ENCODE measurements around the gene GJA3. TPM values are rescaled to one million over a fixed set of nuclear protein-coding genes. Genes with fewer than 3 reads are reported as not detected.

GJA3 gene
- total RNA-seq, 3 donors from 2014 or later (not counting 1 experiment from before 2014, with no cell fraction given): 0.18 TPM; not detected in 2

GRCh38 chr13:20190481-20191310 is 29.8 kb upstream of the GJA3 start:
- no peak overlapping the region for H3K4me3 ChIP-seq (ENCODE audit: low read length)
- H3K36me3 ChIP-seq (ENCODE audit: control insufficient read depth, insufficient read depth, low read length): no peaks in the 10 kb centered on the region
- H3K27ac Mint-ChIP-seq: no peak overlapping the region
- ATAC-seq (no peak), DNase-seq (no peak)
- H3K9me3 Mint-ChIP-seq: no peaks in the 10 kb centered on the region
- no peak for TF ChIP-seq CTCF (IDR thresholded peaks at IDR 0.05)
- no peaks in the 10 kb centered on the region for H3K9me3 ChIP-seq (ENCODE audit: control insufficient read depth, insufficient read depth, low read length)
- no peak overlapping the region for H3K4me3 Mint-ChIP-seq
- peaks cover 24% of the 10 kb centered on the region for H3K4me1 ChIP-seq (ENCODE audit: control insufficient read depth, insufficient read depth, low read length)
- no peaks in the 10 kb centered on the region for H3K36me3 Mint-ChIP-seq
- intact Hi-C loops (cut with micrococcal nuclease): no loop called here
- H3K4me1 Mint-ChIP-seq: peaks cover 14 to 18% of the 10 kb centered on the region in 2 donors
- peaks cover 47 to 53% of the 10 kb centered on the region in 2 donors for H3K27me3 Mint-ChIP-seq (ENCODE audit: low read depth in 2 of 2)
- peaks cover 35% of the 10 kb centered on the region for H3K27me3 ChIP-seq (ENCODE audit: control insufficient read depth, insufficient read depth, low read length)
- 88% methylated on average over 14 of the region's 16 CpGs for WGBS (ENCODE audit: insufficient coverage)
- no peak overlapping the region for H3K27ac ChIP-seq (ENCODE audit: low read length)

GRCh38 chr13:20190076-20190475 is 29.2 kb upstream of the GJA3 start:
- no peaks in the 10 kb centered on the region for H3K9me3 Mint-ChIP-seq
- no peak for DNase-seq
- Histone ChIP-seq H3K27ac (ENCODE audit: low read length) (no peak overlapping the region), H3K27me3 (ENCODE audit: control insufficient read depth, insufficient read depth, low read length) (peaks cover 31% of the 10 kb centered on the region), H3K36me3 (ENCODE audit: control insufficient read depth, insufficient read depth, low read length) (no peaks in the 10 kb centered on the region), H3K4me1 (ENCODE audit: control insufficient read depth, insufficient read depth, low read length) (peaks cover 24% of the 10 kb centered on the region), H3K4me3 (ENCODE audit: low read length) (no peak overlapping the region), H3K9me3 (ENCODE audit: control insufficient read depth, insufficient read depth, low read length) (no peaks in the 10 kb centered on the region)
- no peaks in the 10 kb centered on the region for H3K36me3 Mint-ChIP-seq
- no peak for TF ChIP-seq CTCF (IDR thresholded peaks at IDR 0.05)
- no peak overlapping the region for H3K4me3 Mint-ChIP-seq
- ATAC-seq: no peak
- H3K27me3 Mint-ChIP-seq (ENCODE audit: low read depth in 2 of 2): peaks cover 41 to 47% of the 10 kb centered on the region in 2 donors
- intact Hi-C loops (cut with micrococcal nuclease): no loop called here
- whole genome bisulfite sequencing (ENCODE audit: insufficient coverage): 72% methylated on average over 5 of the region's 5 CpGs
- H3K4me1 Mint-ChIP-seq: peaks cover 14 to 18% of the 10 kb centered on the region in 2 donors
- H3K27ac Mint-ChIP-seq: no peak overlapping the region

- ATAC-seq (no peak), DNase-seq (peak in 1 of 2 donors; percentile 27)
- Mint-ChIP-seq H3K4me3 (no peak overlapping the region), H3K9me3 (no peaks in the 10 kb centered on the region), H3K27ac (no peak overlapping the region), H3K27me3 (ENCODE audit: low read depth in 2 of 2) (peaks cover 32 to 47% of the 10 kb centered on the region in 2 donors), H3K36me3 (no peaks in the 10 kb centered on the region), H3K4me1 (peaks cover 9% of the 10 kb centered on the region in 2 donors)
- H3K4me1 ChIP-seq (ENCODE audit: control insufficient read depth, insufficient read depth, low read length): peaks cover 17% of the 10 kb centered on the region
- intact Hi-C loops (cut with micrococcal nuclease): no loop called here
- H3K9me3 ChIP-seq (ENCODE audit: control insufficient read depth, insufficient read depth, low read length): no peaks in the 10 kb centered on the region
- no peak overlapping the region for H3K4me3 ChIP-seq (ENCODE audit: low read length)
- H3K27me3 ChIP-seq (ENCODE audit: control insufficient read depth, insufficient read depth, low read length): peaks cover 21% of the 10 kb centered on the region
- no peaks in the 10 kb centered on the region for H3K36me3 ChIP-seq (ENCODE audit: control insufficient read depth, insufficient read depth, low read length)
- no peak overlapping the region for H3K27ac ChIP-seq (ENCODE audit: low read length)
- TF ChIP-seq CTCF (IDR thresholded peaks at IDR 0.05): no peak
- WGBS (ENCODE audit: insufficient coverage): 70% methylated on average over 28 of the region's 28 CpGs
Observed at GRCh38 chr13:20188667-20189553, 28.1 kb upstream of the GJA3 start.

Measured in natural killer cell (primary cell).